ENCODE measurements around the gene CENATAC.

CENATAC gene

DNA sequence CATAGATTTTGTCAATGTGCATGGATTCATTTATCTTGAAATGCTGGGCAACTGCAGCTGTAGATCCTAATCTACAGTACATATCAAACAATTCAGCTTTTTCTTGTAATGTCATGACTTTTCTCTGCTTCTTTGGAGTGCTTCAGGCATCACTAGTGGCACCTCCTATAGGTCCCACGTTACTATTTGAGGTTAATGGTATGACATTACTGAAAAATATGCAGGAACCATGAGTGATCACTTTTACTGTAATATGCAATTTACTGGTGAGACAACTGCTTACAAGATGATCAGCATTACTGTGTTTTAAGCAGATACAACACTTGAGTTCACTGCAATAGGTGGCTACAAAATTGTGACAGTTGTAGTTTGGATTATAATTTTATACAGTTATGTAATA lies 3.0 kb downstream of the CENATAC start:
- TF ChIP-seq ESRRG (CRISPR knock-in tag; IDR thresholded peaks at IDR 0.05) (no peak), PATZ1 (CRISPR knock-in tag; IDR thresholded peaks at IDR 0.05; ENCODE audit: borderline replicate concordance) (no peak), ZNF70 (CRISPR knock-in tag; IDR thresholded peaks at IDR 0.05) (no peak), TCF4 (CRISPR knock-in tag; IDR thresholded peaks at IDR 0.05; ENCODE audit: borderline replicate concordance) (no peak), POU6F1 (CRISPR knock-in tag; IDR thresholded peaks at IDR 0.05; ENCODE audit: borderline replicate concordance, low read depth) (no peak), TSHZ2 (CRISPR knock-in tag; IDR thresholded peaks at IDR 0.05) (no peak), OSR1 (CRISPR knock-in tag; IDR thresholded peaks at IDR 0.05) (no peak), ISL1 (CRISPR knock-in tag; IDR thresholded peaks at IDR 0.05) (no peak), ZNF8 (CRISPR knock-in tag; IDR thresholded peaks at IDR 0.05) (no peak), CSDC2 (CRISPR knock-in tag; IDR thresholded peaks at IDR 0.05) (no peak), ZFP30 (CRISPR knock-in tag; IDR thresholded peaks at IDR 0.05) (no peak), ARNTL (CRISPR knock-in tag; IDR thresholded peaks at IDR 0.05; ENCODE audit: borderline replicate concordance, low read depth) (no peak)
- TF ChIP-seq, protein P1, sequence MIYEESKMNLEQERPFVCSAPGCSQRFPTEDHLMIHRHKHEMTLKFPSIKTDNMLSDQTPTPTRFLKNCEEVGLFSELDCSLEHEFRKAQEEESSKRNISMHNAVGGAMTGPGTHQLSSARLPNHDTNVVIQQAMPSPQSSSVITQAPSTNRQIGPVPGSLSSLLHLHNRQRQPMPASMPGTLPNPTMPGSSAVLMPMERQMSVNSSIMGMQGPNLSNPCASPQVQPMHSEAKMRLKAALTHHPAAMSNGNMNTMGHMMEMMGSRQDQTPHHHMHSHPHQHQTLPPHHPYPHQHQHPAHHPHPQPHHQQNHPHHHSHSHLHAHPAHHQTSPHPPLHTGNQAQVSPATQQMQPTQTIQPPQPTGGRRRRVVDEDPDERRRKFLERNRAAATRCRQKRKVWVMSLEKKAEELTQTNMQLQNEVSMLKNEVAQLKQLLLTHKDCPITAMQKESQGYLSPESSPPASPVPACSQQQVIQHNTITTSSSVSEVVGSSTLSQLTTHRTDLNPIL (CRISPR knock-in tag; IDR thresholded peaks at IDR 0.05; ENCODE audit: low read depth), result no peak
- no peak for ATAC-seq

DNA sequence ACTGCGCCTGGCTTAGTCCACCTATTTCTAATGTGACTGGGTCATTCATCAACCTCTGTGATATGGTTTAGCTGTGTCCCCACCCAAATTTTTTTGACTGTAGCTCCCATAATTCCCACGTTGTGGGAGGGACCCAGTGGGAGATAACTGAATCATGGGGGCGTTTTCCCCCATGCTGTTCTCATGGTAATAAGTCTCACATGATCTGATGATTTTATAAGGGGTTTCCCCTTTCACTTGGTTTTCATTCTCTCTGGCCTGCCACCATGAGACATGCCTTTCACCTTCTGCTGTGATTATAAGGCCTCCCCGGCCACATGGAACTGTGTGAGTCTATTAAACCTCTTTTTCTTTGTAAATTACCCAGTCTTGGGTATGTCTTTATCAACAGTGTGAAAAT lies 8.7 kb downstream of the CENATAC start:
- no peak for ATAC-seq
- no peak for TF ChIP-seq OSR1 (CRISPR knock-in tag; IDR thresholded peaks at IDR 0.05)
- no peak for TF ChIP-seq ZFP3 (CRISPR knock-in tag; IDR thresholded peaks at IDR 0.05)
- no peak for TF ChIP-seq TSHZ2 (CRISPR knock-in tag; IDR thresholded peaks at IDR 0.05)
- no peak for TF ChIP-seq ISL1 (CRISPR knock-in tag; IDR thresholded peaks at IDR 0.05)
- no peak for TF ChIP-seq PATZ1 (CRISPR knock-in tag; IDR thresholded peaks at IDR 0.05; ENCODE audit: borderline replicate concordance)
- no peak for TF ChIP-seq TCF4 (CRISPR knock-in tag; IDR thresholded peaks at IDR 0.05; ENCODE audit: borderline replicate concordance)
- TF ChIP-seq PPARA (CRISPR knock-in tag; IDR thresholded peaks at IDR 0.05; ENCODE audit: borderline replicate concordance), result no peak
- no peak for TF ChIP-seq ZNF565 (CRISPR knock-in tag; conservative IDR thresholded peaks at IDR 0.05; ENCODE audit: low read depth)
- TF ChIP-seq SNAI2 (CRISPR knock-in tag; IDR thresholded peaks at IDR 0.05), result no peak

Measured in SK-N-SH treated with all-trans-retinoic acid at 6 μM for 48 hours (cell line).